Activated naive CD8-positive, alpha-beta T cell treated with anti-CD3 and anti-CD28 coated beads, Interleukin-2, amount 50 U/mL, for 24 hours (primary cell): ENCODE results near the gene TMEM158.

Experiments used
- ATAC-seq: fragments of 150-1000 bp; cut with Tn5 transposase; one replicate; pipeline ENCODE4 v1.10.0; 2021
- DNase-seq: peaks from one replicate; pipeline ENCODE4 v3.0.0; 2021
- H3K27ac Mint-ChIP-seq: one replicate; pipeline ENCODE4 v1.8.0; 2021; ENCODE audit warnings: mild to moderate bottlenecking, mixed read lengths
- H3K27me3 Mint-ChIP-seq: one replicate; pipeline ENCODE4 v1.8.0; 2021; ENCODE audit warnings: mixed read lengths
- H3K36me3 Mint-ChIP-seq: one replicate; pipeline ENCODE4 v1.8.0; 2021; ENCODE audit warnings: low read depth, mixed read lengths
- H3K4me1 Mint-ChIP-seq: one replicate; pipeline ENCODE4 v1.8.0; 2021; ENCODE audit warnings: mixed read lengths
- H3K4me3 Mint-ChIP-seq: one replicate; pipeline ENCODE4 v1.8.0; 2021; ENCODE audit warnings: mild to moderate bottlenecking, moderate library complexity, mixed read lengths
- H3K9me3 Mint-ChIP-seq: one replicate; pipeline ENCODE4 v1.8.0; 2021; ENCODE audit warnings: mixed read lengths

Gene TMEM158

DNA sequence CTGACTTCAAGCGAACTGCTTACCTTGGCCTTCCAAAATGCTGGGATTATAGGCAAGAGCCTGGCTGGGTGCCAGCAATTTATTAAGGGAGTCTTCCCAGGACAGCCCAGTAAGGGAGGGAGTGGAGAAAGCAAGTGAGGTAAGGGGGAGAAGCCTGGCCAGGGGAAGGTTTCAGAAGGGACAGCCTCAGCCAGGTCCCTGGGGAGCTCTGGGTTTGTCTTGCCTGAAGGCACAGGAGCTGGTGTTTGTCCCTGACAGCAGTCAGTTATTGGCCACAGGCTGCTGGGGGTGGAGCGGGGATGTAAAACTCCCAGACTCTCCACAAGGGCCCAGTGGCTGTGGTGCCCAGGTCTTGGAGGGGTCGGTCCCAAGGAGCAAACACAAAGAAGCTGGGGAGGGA, 46.9 kb downstream of the TMEM158 start:
- Mint-ChIP-seq H3K9me3 (no peaks in the 10 kb centered on the region), H3K4me1 (peaks cover 4% of the 10 kb centered on the region), H3K27me3 (no peaks in the 10 kb centered on the region), H3K27ac (no peak overlapping the region), H3K4me3 (no peak overlapping the region), H3K36me3 (no peaks in the 10 kb centered on the region)
- DNase-seq, result no peak
- no peak for ATAC-seq

- Mint-ChIP-seq H3K36me3 (no peaks in the 10 kb centered on the region), H3K27me3 (no peaks in the 10 kb centered on the region), H3K27ac (no peak overlapping the region), H3K4me3 (no peak overlapping the region), H3K4me1 (peaks cover 4% of the 10 kb centered on the region), H3K9me3 (no peaks in the 10 kb centered on the region)
- DNase-seq (no peak), ATAC-seq (no peak)
Observed at GRCh38 chr3:45178183-45179023, 47.7 kb downstream of the TMEM158 start.

GRCh38 chr3:45176912-45177311, 49.2 kb downstream of the TMEM158 start:
- no peaks in the 10 kb centered on the region for H3K9me3 Mint-ChIP-seq
- ATAC-seq, result no peak

More at GRCh38 chr3:45176912-45177311, 49.2 kb downstream of the TMEM158 start:
- no peaks in the 10 kb centered on the region for H3K27me3 Mint-ChIP-seq
- DNase-seq, result no peak
- no peaks in the 10 kb centered on the region for H3K4me1 Mint-ChIP-seq
- H3K36me3 Mint-ChIP-seq, result no peaks in the 10 kb centered on the region
- no peak overlapping the region for H3K27ac Mint-ChIP-seq
- H3K4me3 Mint-ChIP-seq, result no peak overlapping the region
